GM12801 (cell line): ENCODE measurements around the gene SORCS2.

Source experiments
- CTCF ChIP-seq: IDR thresholded peaks from one replicate; pipeline ENCODE4 v1.5.1; 2011; ENCODE audit warnings: control low read depth; ENCODE audit not compliant: insufficient read length; ENCODE audit errors: extremely low read depth

The SORCS2 gene

DNA sequence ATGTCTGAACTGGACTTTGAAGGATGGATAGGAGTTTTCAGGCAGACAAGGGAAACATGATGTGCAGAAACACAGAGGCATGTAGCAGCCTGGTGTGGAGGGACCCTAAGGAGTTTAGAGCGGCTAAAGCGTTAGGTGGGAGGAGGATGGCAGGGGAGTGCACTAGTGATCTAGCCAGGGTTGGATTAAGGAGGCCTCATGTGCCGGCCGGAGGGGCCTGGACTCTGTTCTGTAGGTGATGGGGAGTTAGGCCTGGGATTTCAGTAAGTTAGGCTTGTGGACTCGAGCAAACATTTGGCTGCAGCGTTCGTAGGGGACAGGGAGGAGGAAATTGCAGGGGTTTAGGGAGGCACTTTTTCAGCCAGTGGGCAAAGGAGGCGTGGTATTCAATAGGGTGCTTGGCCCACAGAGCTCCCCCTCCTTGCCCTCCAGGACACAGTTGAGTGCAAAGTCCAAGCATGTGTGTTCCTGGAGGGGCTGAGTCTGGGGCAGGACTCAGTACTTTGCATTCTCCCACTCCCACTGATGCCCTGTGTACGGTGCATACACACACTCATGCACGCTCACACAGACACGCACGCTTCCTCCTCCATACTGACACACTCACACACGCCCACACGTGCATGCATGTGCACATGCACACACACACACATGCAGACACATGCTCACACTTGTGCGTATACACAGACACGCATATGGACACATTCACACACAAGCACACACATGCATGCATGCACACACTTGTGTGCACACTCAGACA lies 223.8 kb downstream of the SORCS2 start:
- TF ChIP-seq CTCF = no peak

GRCh38 chr4:7416745-7417432 lies 224.6 kb downstream of the SORCS2 start:
- TF ChIP-seq CTCF = no peak

DNA sequence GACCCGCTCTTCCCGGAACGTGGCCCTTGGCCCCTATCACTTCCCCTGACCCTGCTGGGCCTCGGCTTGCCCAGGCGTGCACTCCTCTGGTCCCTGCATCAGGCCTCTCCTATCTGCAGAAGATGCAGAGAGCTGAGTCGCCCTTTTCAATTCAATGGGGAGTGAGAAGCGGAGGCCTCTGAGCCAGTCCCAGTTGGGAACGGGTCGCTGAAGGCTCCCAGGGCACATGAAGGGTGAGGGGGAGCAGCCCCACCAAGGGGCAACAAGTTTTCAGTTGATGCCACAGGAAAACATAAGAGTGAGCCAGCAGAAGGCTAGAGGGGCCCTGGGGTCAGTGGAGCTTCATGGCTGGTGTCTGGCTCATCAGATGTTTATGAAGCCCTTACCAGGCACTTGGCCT lies 225.3 kb downstream of the SORCS2 start:
- no peak for TF ChIP-seq CTCF

DNA sequence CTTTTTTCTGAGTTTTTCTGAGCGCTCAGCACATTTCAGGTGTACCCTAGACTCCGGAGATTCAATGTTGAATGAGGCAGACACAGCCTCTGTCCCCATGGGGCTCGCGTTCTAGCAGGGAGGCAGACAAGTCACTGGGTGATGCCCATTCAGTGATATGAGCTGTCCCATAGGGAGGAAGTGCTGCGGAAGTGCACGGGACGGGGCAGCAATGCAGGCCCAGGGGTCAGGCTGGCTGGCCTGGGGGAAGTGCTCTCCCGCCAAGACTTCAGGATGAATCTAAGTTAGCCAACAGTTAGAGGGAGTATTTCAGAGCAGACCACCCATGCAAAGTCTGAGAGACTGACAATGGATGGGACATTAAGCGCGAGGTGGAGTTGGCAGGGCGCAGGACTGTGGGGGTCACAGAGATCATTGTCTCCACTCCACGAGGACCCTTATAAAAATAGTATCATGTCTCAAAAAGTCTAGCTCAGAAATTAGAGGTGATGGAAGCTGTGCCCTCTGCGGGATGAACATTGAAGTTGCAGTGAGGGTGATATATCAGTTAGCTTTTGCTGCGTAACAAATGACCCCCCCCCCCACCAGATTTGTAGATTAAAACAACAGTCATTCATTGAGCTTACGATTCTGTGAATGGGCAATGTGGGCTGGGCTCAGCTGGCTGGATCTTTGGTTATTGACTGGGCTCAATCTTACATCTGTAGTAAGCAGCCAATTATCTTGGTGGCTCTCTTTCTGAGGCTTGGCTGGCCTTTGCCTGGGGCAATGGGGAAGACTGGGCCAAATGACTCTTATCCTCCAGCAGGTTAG lies 226.0 kb downstream of the SORCS2 start:
- TF ChIP-seq CTCF = no peak

DNA sequence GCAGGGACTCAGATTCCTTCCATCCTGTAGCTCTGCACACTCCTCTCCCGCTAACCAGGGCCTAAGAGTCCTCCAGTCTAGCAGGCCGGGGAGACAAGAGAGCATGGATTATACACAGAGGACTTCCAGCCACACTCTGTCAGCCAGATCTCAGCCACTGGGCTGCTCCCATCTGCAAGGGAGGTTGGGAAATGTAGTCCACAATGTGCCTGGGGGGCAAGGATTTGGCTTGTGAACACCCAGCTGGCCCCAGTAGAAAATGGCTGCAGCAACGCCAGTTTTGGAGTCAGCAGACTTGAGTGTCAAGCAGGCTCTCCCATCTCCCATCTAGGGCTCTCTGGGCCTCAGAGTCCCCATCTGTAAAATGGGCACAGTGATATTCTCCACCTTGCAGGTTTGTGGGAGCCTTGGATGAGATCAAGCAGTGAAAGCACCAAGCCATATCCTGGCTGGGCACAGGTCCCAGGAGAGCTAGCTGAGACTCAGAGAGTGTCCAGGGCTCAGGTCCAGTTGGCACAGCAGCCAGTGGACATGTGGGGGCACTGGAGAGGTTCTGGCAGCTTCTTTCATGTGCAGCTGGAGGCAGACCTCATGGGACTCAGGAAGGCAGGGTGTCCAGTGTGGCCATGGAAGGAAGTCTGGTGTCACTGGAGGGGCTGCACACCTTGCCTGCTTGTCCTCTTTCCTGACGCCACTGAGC lies 227.8 kb downstream of the SORCS2 start:
- no peak for TF ChIP-seq CTCF

- TF ChIP-seq CTCF = no peak
These were observed 228.3 kb downstream of the SORCS2 start for GRCh38 chr4:7420661-7421040.
